ENCODE measurements around the gene HNRNPL.
A peak's percentile ranks its signal among the peaks of the same experiment; 100 is the strongest.
"Not testable (repeated sequence)": the region's sequence is repeated elsewhere in the genome, so short reads cannot be mapped to it uniquely, and the experiment has no call there.

HNRNPL gene

DNA sequence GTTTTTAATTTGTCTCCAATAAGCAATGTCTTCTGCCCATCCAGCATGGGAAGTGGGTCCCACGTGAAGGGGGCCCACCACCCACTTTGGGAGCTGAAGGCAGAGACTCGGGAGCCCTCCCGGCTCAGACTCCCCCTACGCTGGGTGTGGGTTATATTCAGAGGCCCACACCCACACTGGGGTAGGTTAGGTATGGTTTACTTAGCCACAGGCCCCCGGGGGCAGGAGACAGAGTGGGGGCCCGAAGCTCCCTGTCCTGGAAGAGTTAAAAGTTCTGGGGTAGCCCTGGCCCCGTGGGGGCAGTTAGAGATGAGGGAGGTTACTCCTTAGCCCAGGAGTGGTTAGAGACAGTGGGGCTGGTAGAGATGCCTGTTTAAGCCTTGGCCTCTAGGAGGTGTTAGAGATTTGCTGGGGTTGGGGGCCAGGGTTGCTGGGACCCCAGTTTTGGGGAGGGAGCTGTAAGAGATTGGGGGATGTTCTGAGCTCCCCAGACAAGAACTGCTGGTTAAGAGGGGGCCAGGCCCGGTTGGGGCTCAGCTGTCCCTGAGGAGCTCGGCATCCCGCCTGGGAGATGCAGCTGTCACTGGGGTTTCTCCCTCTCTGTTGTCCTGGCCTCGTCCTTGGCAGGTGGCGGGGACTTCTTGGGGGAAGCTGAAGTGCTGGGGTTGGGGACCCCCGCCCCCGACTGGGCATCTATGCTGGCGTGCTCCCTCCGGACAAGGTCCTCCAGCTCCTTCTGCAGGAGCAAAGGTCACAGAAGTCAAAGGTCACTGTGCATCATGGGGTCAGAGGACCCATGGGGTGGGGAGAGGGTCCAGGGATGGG, 29.0 kb upstream of the HNRNPL start:
- peak overlapping the region; percentile 97 for H3K4me3 Mint-ChIP-seq
- H3K27me3 Mint-ChIP-seq, result no peaks in the 10 kb centered on the region
- DNase-seq, result no peak
- H3K9me3 Mint-ChIP-seq, result no peaks in the 10 kb centered on the region
- peak overlapping the region; percentile 99 for H3K27ac Mint-ChIP-seq
- H3K4me1 Mint-ChIP-seq, result peaks cover 28 to 48% of the 10 kb centered on the region in 2 donors
- peak; percentile 17 to 32 for ATAC-seq (replicated peaks)
- peaks cover 25 to 40% of the 10 kb centered on the region in 2 donors for H3K36me3 Mint-ChIP-seq

DNA sequence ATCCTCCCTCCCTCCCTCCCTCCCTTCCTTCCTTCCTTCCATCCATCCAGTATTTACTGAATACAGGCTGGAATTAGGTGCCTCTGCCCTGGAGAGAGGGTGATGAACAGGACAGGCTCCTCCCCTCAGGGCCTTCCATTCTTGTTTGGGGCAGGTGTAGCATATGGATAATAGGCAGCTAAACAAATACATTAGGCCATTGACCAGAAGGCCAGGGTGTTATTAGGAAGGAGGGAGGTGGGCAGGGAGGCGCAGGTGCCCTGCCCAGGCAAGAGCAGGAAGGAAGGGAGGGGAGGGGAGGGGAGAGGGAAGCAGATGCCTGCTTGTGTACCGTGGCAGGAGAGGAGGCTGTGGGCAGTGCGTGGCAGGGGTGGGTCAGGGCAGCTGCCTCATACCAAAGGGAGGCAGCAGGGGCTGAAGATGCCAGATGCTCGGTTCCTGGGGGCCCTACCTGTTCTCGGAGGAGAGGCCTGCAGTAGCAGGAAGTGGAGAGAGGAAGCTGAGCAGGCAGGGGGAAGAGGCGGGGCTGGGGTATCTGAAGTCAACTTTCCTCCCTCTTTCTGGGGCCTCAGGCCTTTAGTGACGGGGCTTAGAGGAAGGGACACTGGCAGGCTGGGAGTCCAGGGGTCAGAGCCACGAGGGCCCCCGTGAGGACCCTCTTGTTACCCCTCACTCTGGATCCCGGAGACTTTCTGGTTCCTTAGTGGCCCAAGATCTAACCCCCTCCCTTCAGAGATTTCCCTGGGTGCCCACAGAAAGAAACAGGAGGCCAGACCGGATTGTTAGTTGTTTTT, 28.2 kb upstream of the HNRNPL start, which contains the start of gene RINL:
RINL (minus strand) TSS at position 495 of the 794 bp plus-strand sequence. CDS start 1,533 bp downstream, outside the sequence.
- DNase-seq, result peak; percentile 58
- peak within 1 kb of the TSS; percentile 97 for H3K4me3 Mint-ChIP-seq
- ATAC-seq (replicated peaks), result peak; percentile 95
- H3K27ac Mint-ChIP-seq, result peak within 1 kb of the TSS; percentile 99
- no peaks in the 10 kb centered on the region for H3K27me3 Mint-ChIP-seq
- H3K9me3 Mint-ChIP-seq, result no peaks in the 10 kb centered on the region
- peaks cover 26 to 39% of the 10 kb centered on the region in 2 donors for H3K36me3 Mint-ChIP-seq
- H3K4me1 Mint-ChIP-seq, result peaks cover 27 to 46% of the 10 kb centered on the region in 2 donors

DNA sequence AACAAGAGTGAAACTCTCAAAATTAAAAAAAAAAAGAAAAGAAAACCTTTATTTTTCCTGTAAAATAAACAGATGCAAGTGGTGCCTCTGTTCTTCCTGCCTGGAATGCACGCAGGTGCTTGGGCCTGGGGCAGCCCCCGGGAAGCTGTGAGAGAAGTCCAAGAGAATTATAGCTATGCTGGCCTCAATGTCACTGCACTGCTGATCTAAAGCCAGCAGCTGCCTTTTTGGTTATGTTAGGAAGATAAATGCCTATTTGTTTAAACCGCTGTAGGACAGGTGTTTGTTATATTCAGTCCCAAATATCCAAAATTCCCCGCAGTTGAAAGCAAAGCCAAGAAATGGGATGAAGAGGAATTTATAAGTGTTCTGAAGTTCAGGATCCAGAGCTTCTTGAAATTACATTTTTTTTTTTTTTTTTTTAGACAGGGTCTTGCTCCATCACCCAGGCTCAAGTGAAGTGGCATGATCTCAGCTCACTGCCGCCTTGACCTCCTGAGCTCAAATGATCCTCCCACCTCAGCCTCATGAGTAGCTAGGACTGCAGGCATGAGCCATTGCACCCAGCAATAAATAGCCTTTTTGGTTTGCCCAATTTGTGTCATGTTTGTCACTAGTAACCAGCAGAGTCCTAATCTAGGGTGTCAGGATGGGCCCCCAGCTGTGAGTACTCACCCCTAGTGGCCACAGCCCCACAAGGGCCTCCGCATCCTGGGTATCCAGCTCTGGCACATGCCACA, 26.0 kb upstream of the HNRNPL start:
- H3K36me3 Mint-ChIP-seq, result peaks cover 26 to 44% of the 10 kb centered on the region in 2 donors
- peak overlapping the region in 1 of 2 donors; percentile 26 for H3K4me3 Mint-ChIP-seq
- ATAC-seq (replicated peaks) (no peak), DNase-seq (no peak)
- H3K27me3 Mint-ChIP-seq, result no peaks in the 10 kb centered on the region
- H3K27ac Mint-ChIP-seq, result peak overlapping the region; percentile 69
- no peaks in the 10 kb centered on the region for H3K9me3 Mint-ChIP-seq
- H3K4me1 Mint-ChIP-seq, result peaks cover 30 to 50% of the 10 kb centered on the region in 2 donors

DNA sequence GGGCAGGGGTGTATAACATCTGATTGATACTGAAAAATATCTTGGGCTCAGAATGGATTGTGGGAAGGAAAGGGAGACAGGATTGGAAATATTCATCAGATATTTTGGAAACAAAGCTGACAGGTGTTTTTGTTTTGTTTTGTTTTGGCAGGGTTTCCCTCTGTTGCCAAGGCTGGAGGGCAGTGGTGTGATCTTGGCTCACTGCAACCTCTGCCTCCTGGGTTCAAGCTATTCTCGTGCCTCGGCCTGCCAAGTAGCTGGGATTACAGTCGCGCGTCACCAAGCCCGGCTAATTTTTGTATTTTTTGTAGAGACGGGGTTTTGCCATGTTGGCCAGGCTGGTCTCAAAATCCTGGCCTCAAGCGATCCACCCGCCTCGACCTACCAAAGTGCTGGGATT, 23.6 kb upstream of the HNRNPL start:
- peak overlapping the region; percentile 76 for H3K27ac Mint-ChIP-seq
- not testable (repeated sequence) for H3K4me3 Mint-ChIP-seq

DNA sequence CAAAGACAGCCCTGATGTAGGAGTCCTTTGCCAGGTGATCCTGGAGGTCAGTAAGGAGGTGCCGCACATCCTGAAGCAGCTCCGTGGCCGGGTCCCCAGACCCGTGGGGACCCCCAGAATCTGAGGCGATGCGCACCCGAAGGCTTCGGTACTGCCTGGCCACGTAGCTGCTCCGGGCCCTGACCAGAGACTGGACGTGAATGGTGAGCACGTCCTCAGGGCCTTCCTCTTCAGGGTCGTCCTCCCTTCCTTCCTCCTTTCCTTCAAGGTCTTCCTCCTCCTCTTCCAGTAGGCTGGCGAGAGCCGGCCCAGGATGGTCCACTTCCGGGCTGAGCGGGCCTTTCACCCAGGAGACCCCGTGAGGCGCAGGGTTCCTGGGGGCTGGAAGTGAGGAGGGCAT, 20.8 kb upstream of the HNRNPL start:
- Mint-ChIP-seq H3K36me3 (peaks cover 37 to 59% of the 10 kb centered on the region in 2 donors), H3K27ac (peak overlapping the region; percentile 99), H3K4me3 (peak overlapping the region; percentile 87 to 98), H3K27me3 (no peaks in the 10 kb centered on the region), H3K9me3 (peaks cover 0 to 2% of the 10 kb centered on the region in 2 donors), H3K4me1 (peaks cover 34 to 52% of the 10 kb centered on the region in 2 donors)
- ATAC-seq (replicated peaks) (no peak), DNase-seq (no peak)

More for the DNA sequence above, 23.6 kb upstream of the HNRNPL start:
- not testable (repeated sequence) for ATAC-seq (replicated peaks); H3K9me3 Mint-ChIP-seq; DNase-seq; H3K27me3 Mint-ChIP-seq
- Mint-ChIP-seq H3K4me1 (peaks cover 37 to 61% of the 10 kb centered on the region in 2 donors), H3K36me3 (peaks cover 37 to 66% of the 10 kb centered on the region in 2 donors)

DNA sequence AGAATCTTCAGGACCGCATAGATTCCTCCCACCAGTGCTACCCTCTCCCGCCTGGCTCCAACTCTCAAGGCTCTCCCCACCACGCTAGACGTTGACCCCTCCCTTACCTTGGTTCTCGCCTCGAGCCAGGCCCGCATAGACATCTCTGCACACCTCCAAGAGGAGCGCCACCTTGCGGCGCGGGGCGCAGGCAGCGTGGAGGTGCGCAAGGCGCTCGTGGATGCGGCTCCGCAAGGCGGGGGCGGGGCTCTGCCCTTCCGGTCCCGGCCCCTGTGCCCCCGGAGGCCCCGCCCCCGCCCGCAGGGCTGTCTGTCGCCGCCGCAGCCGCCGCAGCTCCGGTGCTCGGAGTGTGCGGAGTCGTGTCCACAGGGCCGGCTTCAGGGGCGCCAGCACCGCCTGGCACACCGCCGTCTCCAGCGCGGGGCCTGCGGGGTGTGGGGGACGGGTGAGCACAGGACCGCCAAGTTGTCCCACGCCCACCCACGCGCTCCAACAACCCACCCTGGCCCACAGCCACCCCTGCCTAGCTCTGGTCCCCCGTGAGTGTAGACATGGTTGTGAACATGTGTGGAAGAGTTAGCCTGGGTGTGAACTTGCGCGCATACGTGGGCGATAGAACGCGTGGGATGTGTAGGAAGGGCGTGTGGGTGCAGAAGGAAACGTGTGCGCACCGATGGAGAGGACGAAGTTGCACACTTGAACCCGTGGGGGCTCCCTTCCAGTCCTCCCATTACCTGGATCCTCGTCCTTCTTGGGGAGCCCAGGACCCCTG, 20.2 kb upstream of the HNRNPL start:
- Mint-ChIP-seq H3K9me3 (peaks cover 0 to 2% of the 10 kb centered on the region in 2 donors), H3K27ac (peak overlapping the region; percentile 99), H3K36me3 (peaks cover 42 to 63% of the 10 kb centered on the region in 2 donors), H3K4me3 (peak overlapping the region; percentile 87 to 98), H3K27me3 (no peaks in the 10 kb centered on the region), H3K4me1 (peaks cover 40 to 58% of the 10 kb centered on the region in 2 donors)
- ATAC-seq (replicated peaks) (peak; percentile 85 to 89), DNase-seq (peak; percentile 93)

DNA sequence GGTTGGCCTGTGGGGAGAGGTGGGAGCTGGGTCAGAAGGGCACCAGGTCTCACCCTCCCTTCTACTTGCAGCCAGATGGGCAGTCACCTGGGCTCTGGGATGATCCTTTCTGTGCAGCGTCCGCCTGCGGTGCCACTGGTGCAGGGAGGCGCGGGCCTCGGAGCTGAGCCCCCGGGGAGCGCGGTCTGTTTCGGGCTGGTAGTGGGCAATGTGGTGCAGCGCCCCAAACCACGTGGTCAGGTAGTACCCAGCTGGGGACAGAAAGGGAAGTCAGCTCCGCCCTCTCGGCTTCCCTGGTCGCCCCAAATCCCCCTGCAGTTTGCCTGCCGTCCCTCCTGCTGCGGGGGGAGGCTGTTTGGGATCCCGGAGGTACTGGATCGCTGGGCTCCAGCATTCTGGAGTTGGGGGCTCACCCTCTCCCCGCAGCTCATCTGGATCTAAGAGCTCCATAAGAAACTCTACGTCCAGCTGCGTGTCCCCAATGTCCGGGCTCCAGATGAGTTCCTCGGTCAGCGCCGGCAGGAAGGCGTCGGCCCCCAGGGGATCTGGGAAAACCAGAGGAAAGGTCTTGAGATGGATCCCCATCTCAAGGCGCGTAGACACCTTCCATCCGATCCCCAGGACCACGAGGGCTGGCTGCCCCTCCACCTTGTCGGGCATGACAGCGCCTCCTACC, 19.5 kb upstream of the HNRNPL start:
- ATAC-seq (replicated peaks) (peak; percentile 38 to 48), DNase-seq (peak; percentile 48)
- no peaks in the 10 kb centered on the region for H3K27me3 Mint-ChIP-seq
- peak overlapping the region; percentile 99 for H3K27ac Mint-ChIP-seq
- peaks cover 45 to 65% of the 10 kb centered on the region in 2 donors for H3K4me1 Mint-ChIP-seq
- H3K4me3 Mint-ChIP-seq, result peak overlapping the region; percentile 87 to 98
- H3K9me3 Mint-ChIP-seq, result peaks cover 0 to 2% of the 10 kb centered on the region in 2 donors
- H3K36me3 Mint-ChIP-seq, result peaks cover 44 to 60% of the 10 kb centered on the region in 2 donors

DNA sequence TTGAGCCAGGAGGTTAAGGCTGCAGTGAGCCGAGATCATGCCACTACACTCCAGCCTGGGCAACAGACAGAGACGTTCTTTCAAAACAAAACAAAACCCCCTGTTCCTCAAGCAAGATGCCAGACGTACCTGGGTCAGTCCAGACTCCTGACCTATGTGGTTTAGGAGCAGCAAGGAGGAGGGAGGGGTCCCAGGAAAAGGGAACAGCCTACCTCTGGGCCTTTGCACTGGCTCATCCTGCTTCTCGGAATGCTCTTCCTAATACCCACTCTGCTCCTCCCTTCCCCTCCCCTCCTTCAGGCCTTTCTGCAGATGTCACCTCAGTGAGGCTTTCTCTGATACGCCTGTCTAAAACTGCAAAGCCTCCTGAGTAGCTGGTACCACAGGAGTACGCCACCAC, 18.8 kb upstream of the HNRNPL start:
- no peak for DNase-seq
- Mint-ChIP-seq H3K4me1 (peaks cover 45 to 68% of the 10 kb centered on the region in 2 donors), H3K4me3 (peak overlapping the region; percentile 87 to 98), H3K9me3 (peaks cover 0 to 2% of the 10 kb centered on the region in 2 donors), H3K36me3 (peaks cover 41 to 53% of the 10 kb centered on the region in 2 donors), H3K27me3 (no peaks in the 10 kb centered on the region), H3K27ac (peak overlapping the region; percentile 99)
- no peak for ATAC-seq (replicated peaks)

DNA sequence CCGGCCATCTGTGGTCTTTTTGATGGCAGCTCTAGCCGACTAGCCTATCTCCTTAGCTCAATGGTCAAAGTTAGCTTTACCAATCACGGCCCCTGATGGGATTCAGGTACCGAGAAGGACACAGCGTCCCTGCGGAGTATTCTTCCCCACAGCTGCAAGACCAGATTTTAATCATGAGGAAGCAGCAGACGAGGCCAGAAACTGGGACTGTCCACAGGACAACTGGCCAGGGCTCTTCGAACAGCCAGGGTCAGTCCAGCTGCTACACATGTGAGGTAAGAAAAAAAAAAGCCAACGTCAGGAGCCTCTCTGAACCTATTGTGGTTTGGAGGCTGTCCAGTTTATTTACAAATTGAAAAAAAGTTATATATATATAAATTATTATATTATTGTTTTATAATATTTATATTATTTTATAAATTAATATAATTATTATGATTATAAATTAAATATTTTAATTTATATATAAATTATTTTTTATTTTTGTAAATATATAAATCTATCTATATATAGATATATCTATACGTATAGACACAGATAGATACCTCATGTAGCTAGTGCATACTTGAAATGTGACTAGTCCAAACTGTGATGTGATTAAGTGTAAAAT, 17.5 kb upstream of the HNRNPL start:
- ATAC-seq (replicated peaks) (no peak), DNase-seq (no peak)
- Mint-ChIP-seq H3K4me3 (peak overlapping the region in 1 of 2 donors; percentile 39), H3K4me1 (peaks cover 48 to 73% of the 10 kb centered on the region in 2 donors), H3K36me3 (peaks cover 35 to 51% of the 10 kb centered on the region in 2 donors), H3K27ac (peak overlapping the region; percentile 67), H3K27me3 (no peaks in the 10 kb centered on the region), H3K9me3 (peaks cover 0 to 2% of the 10 kb centered on the region in 2 donors)

DNA sequence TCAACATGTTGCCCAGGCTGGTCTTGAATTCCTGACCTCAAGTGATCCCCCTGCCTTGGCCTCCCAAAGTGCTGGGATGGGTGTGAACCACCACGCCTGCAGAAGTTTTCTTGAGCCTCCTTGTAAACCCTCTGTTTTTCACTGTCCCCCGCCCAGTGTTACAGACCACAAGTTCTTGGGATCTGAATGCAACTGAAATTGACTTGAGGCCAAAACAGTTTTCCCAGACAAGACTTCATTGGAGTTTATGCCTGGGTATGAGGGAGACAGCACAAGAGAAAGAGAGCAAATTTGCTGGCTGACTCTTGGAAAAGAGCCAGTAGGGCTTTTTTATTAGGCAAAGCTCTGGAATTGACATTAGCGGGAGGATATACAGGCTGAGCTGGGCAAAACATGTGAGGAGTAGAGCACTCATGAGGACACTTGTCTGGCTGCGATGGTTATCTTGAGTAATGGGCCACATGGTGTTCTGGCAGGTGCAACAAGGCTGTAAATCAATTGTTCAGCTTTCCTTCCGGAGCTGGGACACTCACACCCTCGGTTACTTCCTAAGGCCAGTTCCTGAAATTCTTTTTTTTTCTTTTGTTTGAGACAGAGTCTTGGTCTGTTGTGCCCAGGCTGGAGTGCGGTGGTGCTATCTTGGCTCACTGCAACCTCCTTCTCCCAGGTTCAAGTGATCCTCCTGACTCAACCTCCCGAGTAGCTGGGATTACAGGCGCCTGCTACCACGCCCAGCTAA, 12.7 kb upstream of the HNRNPL start:
- Mint-ChIP-seq H3K27me3 (no peaks in the 10 kb centered on the region), H3K9me3 (peaks cover 0 to 2% of the 10 kb centered on the region in 2 donors), H3K4me3 (no peak overlapping the region), H3K27ac (peak overlapping the region; percentile 81), H3K36me3 (peaks cover 14 to 18% of the 10 kb centered on the region in 2 donors), H3K4me1 (peaks cover 49 to 71% of the 10 kb centered on the region in 2 donors)
- no peak for DNase-seq
- ATAC-seq (replicated peaks), result no peak

DNA sequence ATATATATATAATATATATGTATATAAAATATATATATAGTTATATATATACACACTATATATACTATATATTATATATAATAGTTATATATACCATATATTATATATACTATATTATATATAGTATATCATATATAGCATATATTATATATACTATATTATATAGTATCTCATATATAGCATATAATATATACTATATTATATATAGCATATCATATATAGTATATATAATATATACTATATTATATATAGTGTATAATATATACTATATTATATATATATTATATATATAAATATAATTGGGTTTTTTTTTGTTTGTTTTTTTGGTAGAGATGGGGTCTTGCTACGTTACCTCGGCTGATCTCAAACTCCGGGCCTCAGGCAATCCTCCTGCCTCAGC, 11.6 kb upstream of the HNRNPL start:
- H3K36me3 Mint-ChIP-seq, result peaks cover 16 to 21% of the 10 kb centered on the region in 2 donors
- peaks cover 0 to 2% of the 10 kb centered on the region in 2 donors for H3K9me3 Mint-ChIP-seq
- H3K4me1 Mint-ChIP-seq, result peaks cover 51 to 78% of the 10 kb centered on the region in 2 donors

More for the DNA sequence above, 11.6 kb upstream of the HNRNPL start:
- Mint-ChIP-seq H3K4me3 (no peak overlapping the region), H3K27me3 (no peaks in the 10 kb centered on the region), H3K27ac (no peak overlapping the region)
- ATAC-seq (replicated peaks), result no peak
- DNase-seq, result no peak

Data from stimulated activated naive B cell treated with anti-CD40 and anti-IgM and Interleukin-4, amounts not matched to agents 10 μg/mL and 1 μg/mL and 100 μg/mL, for 72 hours (primary cell).